Thyroid gland (tissue), 4 donors: ENCODE results near the gene SETMAR.

Experiments used
- CTCF ChIP-seq, 6 experiments: fragments of 200-600 bp in 3 of 6; fragments of 450-650 bp in 3 of 6; sonication (generic) in 3 of 6; IDR thresholded peaks; one replicate each; pipeline ENCODE4 v1.5.1; 2016 to 2019; ENCODE audit warnings: antibody characterized with exemption in 6 of 6, mild to moderate bottlenecking in 2 of 6, inconsistent platforms in 1 of 6, moderate library complexity in 1 of 6
- POLR2A ChIP-seq, 2 donors: fragments of 450-650 bp; IDR thresholded peaks; one replicate each; pipeline ENCODE4 v1.6.1; 2017; ENCODE audit warnings: antibody characterized with exemption in 2 of 2, mild to moderate bottlenecking in 2 of 2, moderate library complexity in 1 of 2

- no peak for TF ChIP-seq CTCF (IDR thresholded peaks at IDR 0.05)
- TF ChIP-seq POLR2A (IDR thresholded peaks at IDR 0.05) = no peak
Measured at GRCh38 chr3:4289044-4289443, 14.1 kb upstream of the SETMAR start.
